GM12878 (cell line): Measurements from ENCODE around the gene C1orf35. TPM values are rescaled to one million over a fixed set of nuclear protein-coding genes. Genes with fewer than 3 reads are reported as not detected.

Source experiments
- ATAC-seq: fragments of 200-7000 bp; cut with Tn5 transposase; 3 replicates; pipeline ENCODE4 v1.9.1; 2020; ENCODE audit warnings: mild to moderate bottlenecking, moderate library complexity
- BruUV-seq: library from RNA; stranded (reverse); fragments of 400-500 nt; replicated peaks from 2 replicates; lab custom pipeline; 2021; lab: Mats Ljungman, UMichigan
- CTCF ChIA-PET: fragments of 300-600 bp; sonication (Branson Sonifier 250); formaldehyde crosslinking; extraction: SDS; loops from one replicate; lab custom pipeline; 2021; ENCODE audit warnings: inconsistent platforms; lab: Yijun Ruan, JAX
- POLR2A ChIA-PET: fragments of 350-600 bp; formaldehyde crosslinking; extraction: SDS; loops from one replicate; lab custom pipeline; 2021; ENCODE audit warnings: inconsistent platforms; lab: Charles Lee
- RAD21 ChIA-PET: fragments of 300-600 bp; sonication (Branson Sonifier 250); formaldehyde crosslinking; loops from one replicate; lab custom pipeline; 2023; ENCODE audit warnings: antibody characterized with exemption; ENCODE audit not compliant: unreplicated experiment; lab: Charles Lee
- SMC1A ChIA-PET: fragments of 300-600 bp; sonication (Branson Sonifier 250); formaldehyde crosslinking; loops from one replicate; lab custom pipeline; 2023; ENCODE audit not compliant: unreplicated experiment, uncharacterized antibody; lab: Charles Lee
- DNase-seq: peaks from one replicate; pipeline ENCODE4 v3.0.0-alpha.2; 2011; ENCODE audit warnings: low read depth, low spot score
- FAIRE-seq: peaks from 3 replicates; lab custom pipeline; 2011; peaks lifted over from hg19 to GRCh38; lab: Jason Lieb, UNC
- H2AFZ ChIP-seq: 2 replicates; pipeline ENCODE4 v1.6.0; 2011; ENCODE audit warnings: low read depth, low read length, control low read depth; ENCODE audit not compliant: control insufficient read depth
- H3K27ac ChIP-seq: 2 replicates; pipeline ENCODE4 v1.5.1; 2011; ENCODE audit warnings: control low read depth; ENCODE audit not compliant: control insufficient read depth, insufficient read depth
- H3K27me3 ChIP-seq, 2 experiments: replicated peaks in 1 of 2; 2 replicates each; pipeline versions ENCODE4 v1.6.0 to v1.6.1; 2011; ENCODE audit warnings: low read length in 1 of 2; ENCODE audit not compliant: control insufficient read depth in 2 of 2, insufficient read depth in 2 of 2
- H3K36me3 ChIP-seq, 2 experiments: 2 replicates each; pipeline ENCODE4 v1.5.1; 2011; ENCODE audit warnings: low read length in 1 of 2; ENCODE audit not compliant: control insufficient read depth in 2 of 2, insufficient read depth in 2 of 2
- H3K4me1 ChIP-seq: 2 replicates; pipeline ENCODE4 v1.6.1; 2011; ENCODE audit warnings: mild to moderate bottlenecking, low read length, moderate library complexity, mixed read lengths; ENCODE audit not compliant: control insufficient read depth, insufficient read depth
- H3K4me2 ChIP-seq: 2 replicates; pipeline ENCODE4 v1.6.0; 2011; ENCODE audit warnings: control low read depth; ENCODE audit not compliant: control insufficient read depth, insufficient read depth
- H3K4me3 ChIP-seq: fragments of 200-600 bp; sonication (generic); 2 replicates; pipeline ENCODE4 v1.5.1; 2016
- H3K79me2 ChIP-seq: 2 replicates; pipeline ENCODE4 v1.6.0; 2011; ENCODE audit warnings: low read length; ENCODE audit not compliant: control insufficient read depth, insufficient read depth
- H3K9ac ChIP-seq: 2 replicates; pipeline ENCODE4 v1.8.0; 2011; ENCODE audit warnings: low read length, control low read depth, mixed read lengths; ENCODE audit not compliant: control insufficient read depth, insufficient read depth
- H3K9me3 ChIP-seq: replicated peaks from 3 replicates; pipeline ENCODE4 v1.5.1; 2011; ENCODE audit warnings: mild to moderate bottlenecking, low read length; ENCODE audit not compliant: control insufficient read depth, insufficient read depth
- H4K20me1 ChIP-seq: 2 replicates; pipeline ENCODE4 v1.6.0; 2011; ENCODE audit not compliant: control insufficient read depth, insufficient read depth
- GABPA ChIP-seq: IDR thresholded peaks from 2 replicates; pipeline ENCODE4 v1.6.1; 2014; ENCODE audit warnings: antibody characterized with exemption, low read depth, mild to moderate bottlenecking, inconsistent platforms
- HDAC2 ChIP-seq: fragments of 200-600 bp; sonication (generic); IDR thresholded peaks from 2 replicates; pipeline ENCODE4 v1.6.1; 2017
- ZNF592 ChIP-seq: fragments of 450-650 bp; IDR thresholded peaks from 2 replicates; pipeline ENCODE4 v1.6.1; 2017; ENCODE audit warnings: mild to moderate bottlenecking, moderate library complexity
- WGBS: methylation state at CpG from one replicate; pipeline ENCODE4 v1.1.6; 2016; ENCODE audit warnings: low lambda C conversion rate; ENCODE audit not compliant: insufficient replicate concordance, insufficient coverage; ENCODE audit errors: missing lambda C conversion rate; 5-methylcytosine and 5-hydroxymethylcytosine counted together
- in situ Hi-C: fragments of 300-500 bp; cut with MboI; formaldehyde crosslinking; loops from 9 replicates; pipeline ENCODE4 v1.14.3; 2018; ENCODE audit warnings: mixed read lengths
- intact Hi-C: fragments of 100-400 bp; cut with micrococcal nuclease; formaldehyde crosslinking; loops from one replicate; pipeline ENCODE4 v1.14.2; 2022; ENCODE audit not compliant: unreplicated experiment
- polyA plus RNA-seq, 11 experiments: library from polyadenylated mRNA; depleted of rRNA in 4 of 11; unstranded in 6 of 11; stranded (reverse) in 5 of 11; fragments of >200 nt; fragmentation: Nextera tagmentation in 4 of 11; fragmentation: Illumina TruSeq in 1 of 11; extraction: Ambion mirVana in 4 of 11; extraction: Trizol in 1 of 11; gene quantifications; 1 replicate in 1 of 11; 2 replicates in 10 of 11; pipeline versions ENCODE4 v1.2.1 to v1.2.3, GENCODE V29; 2011 to 2016; ENCODE audit warnings: inconsistent platforms in 2 of 11, missing spikeins in 2 of 11, low read depth in 1 of 11
- total RNA-seq, 4 experiments: library from RNA; depleted of rRNA in 3 of 4; stranded (reverse); fragments of >200 nt in 3 of 4; fragmentation: Illumina TruSeq in 1 of 4; extraction: Trizol in 1 of 4; gene quantifications; 2 replicates each; pipeline versions ENCODE4 v1.2.1 to v1.2.3, GENCODE V29; 2013 to 2021

Gene C1orf35
- total and polyA plus RNA-seq, 10 of the 15 experiments (the other 5 are each of a cell fraction or from before 2014, with no cell fraction given), result 2.5 to 27.0 (median 10.6) TPM

- H3K4me1 ChIP-seq, result no peaks in the 10 kb centered on the region
- peaks cover 0 to 7% of the 10 kb centered on the region in 2 experiments; a peak in 3 of 4 replicates for H3K27me3 ChIP-seq
- H2AFZ ChIP-seq, result no peak overlapping the region
- DNase-seq (no peak), FAIRE-seq (no peak), ATAC-seq (peak; percentile 15; the same call in 1 of the 3 replicates)
- H4K20me1 ChIP-seq, result no peaks in the 10 kb centered on the region
- H3K27ac ChIP-seq, result no peak overlapping the region
- POLR2A ChIA-PET, result no interaction called here
- CTCF ChIA-PET, result no interaction called here
- intact Hi-C loops (no loop called here), in situ Hi-C loops (no loop called here)
- SMC1A ChIA-PET, result no interaction called here
- RAD21 ChIA-PET, result interaction anchor here (1.2 kb wide), 1 partner anchor 63 kb away, joined by 7 read pairs; no protein-coding TSS in a partner anchor
- no peak overlapping the region for H3K9ac ChIP-seq
- no peak overlapping the region for H3K4me3 ChIP-seq
- H3K9me3 ChIP-seq, result no peaks in the 10 kb centered on the region; the same call in 2 of the 3 replicates
- TF ChIP-seq ZNF592, result no peak
- no peak for TF ChIP-seq HDAC2
- no peak for TF ChIP-seq GABPA
- BruUV-seq, result no TSS peak
- H3K36me3 ChIP-seq, result no peaks in the 10 kb centered on the region
- 11% methylated on average over 4 of the region's 4 CpGs for WGBS
- no peak overlapping the region for H3K4me2 ChIP-seq
- no peaks in the 10 kb centered on the region for H3K79me2 ChIP-seq
Observed at GRCh38 chr1:228062812-228063211, 40.3 kb downstream of the C1orf35 start.
